ENCODE results near the gene ZNF808.

DNA sequence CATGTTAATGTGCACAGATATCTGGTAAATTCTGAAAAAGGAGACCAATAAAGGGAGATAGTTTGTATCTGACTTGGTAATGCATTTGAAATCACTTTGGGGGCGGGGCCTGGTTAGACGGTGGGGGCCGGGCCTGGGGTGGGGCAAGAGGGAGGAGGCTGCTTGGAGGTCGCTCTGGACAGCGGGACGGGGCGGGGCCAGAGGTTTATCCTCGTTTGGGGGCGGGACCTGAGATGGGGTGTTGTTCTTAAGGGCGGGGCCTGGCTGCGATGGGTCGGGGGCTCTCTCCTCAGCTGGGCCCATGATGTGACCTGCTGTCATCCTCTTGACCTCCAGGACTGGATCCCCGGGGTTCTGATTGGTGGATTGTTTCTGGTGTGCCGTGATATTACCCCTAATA is 4.9 kb upstream of the ZNF808 start:
- TF ChIP-seq ZNF609 (CRISPR knock-in tag; IDR thresholded peaks at IDR 0.05; ENCODE audit: borderline replicate concordance), result no peak
- TF ChIP-seq YY1 (IDR thresholded peaks at IDR 0.05; ENCODE audit: borderline replicate concordance in 1 of 3, control insufficient read depth in 1 of 3, extremely low read depth in 1 of 3, insufficient read depth in 3 of 3, insufficient read length in 1 of 3, insufficient replicate concordance in 2 of 3, low read depth in 1 of 3, low read length in 2 of 3), result no peak
- no peak for TF ChIP-seq RAD21 (CRISPR knock-in tag; conservative IDR thresholded peaks at IDR 0.05 in 1 of 2, IDR thresholded peaks at IDR 0.05 in 1 of 2)
- TF ChIP-seq, protein P1, sequence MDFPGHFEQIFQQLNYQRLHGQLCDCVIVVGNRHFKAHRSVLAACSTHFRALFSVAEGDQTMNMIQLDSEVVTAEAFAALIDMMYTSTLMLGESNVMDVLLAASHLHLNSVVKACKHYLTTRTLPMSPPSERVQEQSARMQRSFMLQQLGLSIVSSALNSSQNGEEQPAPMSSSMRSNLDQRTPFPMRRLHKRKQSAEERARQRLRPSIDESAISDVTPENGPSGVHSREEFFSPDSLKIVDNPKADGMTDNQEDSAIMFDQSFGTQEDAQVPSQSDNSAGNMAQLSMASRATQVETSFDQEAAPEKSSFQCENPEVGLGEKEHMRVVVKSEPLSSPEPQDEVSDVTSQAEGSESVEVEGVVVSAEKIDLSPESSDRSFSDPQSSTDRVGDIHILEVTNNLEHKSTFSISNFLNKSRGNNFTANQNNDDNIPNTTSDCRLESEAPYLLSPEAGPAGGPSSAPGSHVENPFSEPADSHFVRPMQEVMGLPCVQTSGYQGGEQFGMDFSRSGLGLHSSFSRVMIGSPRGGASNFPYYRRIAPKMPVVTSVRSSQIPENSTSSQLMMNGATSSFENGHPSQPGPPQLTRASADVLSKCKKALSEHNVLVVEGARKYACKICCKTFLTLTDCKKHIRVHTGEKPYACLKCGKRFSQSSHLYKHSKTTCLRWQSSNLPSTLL (IDR thresholded peaks at IDR 0.05), result no peak
- no peak for TF ChIP-seq MAFF (IDR thresholded peaks at IDR 0.05; ENCODE audit: low read length)
